ENCODE measurements around the gene TLX3.

DNA sequence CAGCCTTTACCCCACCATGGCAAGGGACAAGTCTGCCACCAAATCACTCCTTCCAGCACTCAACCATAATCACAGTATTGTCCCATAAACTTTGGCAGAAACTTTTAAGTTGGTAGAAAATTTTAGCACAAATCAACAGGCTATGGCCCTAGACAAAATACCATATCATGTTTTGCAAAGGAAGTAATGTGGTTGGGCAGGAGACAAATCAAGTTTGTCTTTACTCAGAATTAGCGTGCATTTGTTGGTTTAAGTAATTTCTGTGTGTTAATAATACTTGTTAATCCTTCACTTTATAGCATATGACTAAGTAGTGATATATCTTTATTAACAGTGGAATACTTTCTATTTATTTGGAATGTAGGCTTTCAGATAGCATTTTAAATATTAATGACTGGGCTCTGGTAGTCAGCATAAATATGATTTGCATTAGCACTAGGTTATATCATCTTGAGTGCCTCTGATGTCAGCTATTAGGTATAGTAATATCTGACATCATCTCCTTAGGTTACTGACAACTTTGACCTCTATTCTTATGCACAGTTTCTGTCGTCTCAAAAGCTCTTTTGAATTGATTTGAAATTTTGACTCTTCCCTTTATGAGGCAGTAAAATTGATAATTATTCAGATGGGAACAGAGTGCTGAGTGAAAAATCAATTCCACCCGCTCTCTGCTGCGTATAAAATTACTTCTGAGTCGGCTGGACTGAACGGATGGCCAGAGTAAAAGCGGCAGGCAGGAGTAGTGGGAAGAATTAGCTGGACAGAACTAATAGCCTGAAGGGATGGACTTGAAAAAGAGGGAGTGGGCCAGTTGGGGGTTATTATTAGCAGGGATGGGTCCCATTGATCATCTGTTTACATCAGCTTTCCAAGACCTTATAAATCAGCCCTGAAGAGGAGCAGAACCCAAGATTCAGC lies 40.1 kb upstream of the TLX3 start:
- TF ChIP-seq, protein P1, sequence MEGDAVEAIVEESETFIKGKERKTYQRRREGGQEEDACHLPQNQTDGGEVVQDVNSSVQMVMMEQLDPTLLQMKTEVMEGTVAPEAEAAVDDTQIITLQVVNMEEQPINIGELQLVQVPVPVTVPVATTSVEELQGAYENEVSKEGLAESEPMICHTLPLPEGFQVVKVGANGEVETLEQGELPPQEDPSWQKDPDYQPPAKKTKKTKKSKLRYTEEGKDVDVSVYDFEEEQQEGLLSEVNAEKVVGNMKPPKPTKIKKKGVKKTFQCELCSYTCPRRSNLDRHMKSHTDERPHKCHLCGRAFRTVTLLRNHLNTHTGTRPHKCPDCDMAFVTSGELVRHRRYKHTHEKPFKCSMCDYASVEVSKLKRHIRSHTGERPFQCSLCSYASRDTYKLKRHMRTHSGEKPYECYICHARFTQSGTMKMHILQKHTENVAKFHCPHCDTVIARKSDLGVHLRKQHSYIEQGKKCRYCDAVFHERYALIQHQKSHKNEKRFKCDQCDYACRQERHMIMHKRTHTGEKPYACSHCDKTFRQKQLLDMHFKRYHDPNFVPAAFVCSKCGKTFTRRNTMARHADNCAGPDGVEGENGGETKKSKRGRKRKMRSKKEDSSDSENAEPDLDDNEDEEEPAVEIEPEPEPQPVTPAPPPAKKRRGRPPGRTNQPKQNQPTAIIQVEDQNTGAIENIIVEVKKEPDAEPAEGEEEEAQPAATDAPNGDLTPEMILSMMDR (IDR thresholded peaks at IDR 0.05), result no peak
- no peak for TF ChIP-seq POLR2A (IDR thresholded peaks at IDR 0.05)
